DOHH2 (cell line): ENCODE measurements around the gene PPP1R3A.

Experiments used
- EZH2phosphoT487 ChIP-seq: fragments of 200-600 bp; sonication (generic); IDR thresholded peaks from 2 replicates; pipeline ENCODE4 v1.6.1; 2017; ENCODE audit warnings: borderline replicate concordance, mild to moderate bottlenecking, antibody characterized with exemption, low read length, moderate library complexity, mixed read lengths
- TF ChIP-seq, protein P1 (sequence below): fragments of 200-600 bp; sonication (generic); IDR thresholded peaks from one replicate; pipeline ENCODE4 v1.5.1; 2014; ENCODE audit warnings: antibody characterized with exemption, mild to moderate bottlenecking, low read depth, low read length; ENCODE audit not compliant: poor library complexity, severe bottlenecking

DNA sequence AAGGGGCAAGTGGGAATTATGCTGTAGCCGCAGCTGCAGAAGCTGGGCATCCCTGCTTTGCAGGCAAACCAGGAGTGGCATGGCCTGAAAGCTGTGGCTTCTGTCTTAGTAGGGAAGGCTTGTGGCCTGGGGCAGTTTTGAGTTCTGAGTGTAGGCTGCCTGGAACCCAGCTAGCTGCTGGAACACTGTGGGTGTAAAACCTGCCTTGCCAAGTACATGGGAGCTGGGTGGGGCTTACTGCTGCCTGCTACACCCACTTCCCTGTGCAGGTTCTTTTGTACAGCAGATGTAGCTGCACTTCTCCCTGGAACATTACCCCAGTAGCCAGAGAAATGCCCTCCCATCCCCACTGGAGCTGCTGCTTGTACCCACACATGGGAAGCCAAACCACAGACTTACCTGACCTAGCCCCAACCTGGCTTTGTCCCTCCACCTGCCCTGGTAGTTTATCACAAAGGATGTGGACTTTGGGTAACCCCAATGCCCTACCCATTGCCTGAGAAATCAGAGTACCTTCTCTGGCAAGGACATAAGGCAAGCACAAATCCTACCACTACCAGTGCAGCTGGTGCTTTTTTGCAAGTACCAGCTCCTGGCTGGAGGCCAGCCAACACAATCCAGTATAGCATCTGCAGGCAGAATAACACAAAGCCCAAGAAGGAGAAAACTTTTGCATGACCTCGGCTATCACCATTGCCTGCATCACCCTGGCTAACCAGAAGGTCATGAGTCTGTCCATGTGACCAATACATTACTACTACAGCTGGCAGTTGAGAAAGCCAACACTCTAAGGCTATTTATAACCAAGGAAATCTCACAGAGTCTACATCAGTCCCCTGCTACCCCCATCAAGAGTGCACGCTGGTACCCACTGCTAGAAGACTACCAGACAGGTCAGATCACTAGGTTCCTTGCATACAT is 26.5 kb upstream of the PPP1R3A start:
- TF ChIP-seq, protein P1, sequence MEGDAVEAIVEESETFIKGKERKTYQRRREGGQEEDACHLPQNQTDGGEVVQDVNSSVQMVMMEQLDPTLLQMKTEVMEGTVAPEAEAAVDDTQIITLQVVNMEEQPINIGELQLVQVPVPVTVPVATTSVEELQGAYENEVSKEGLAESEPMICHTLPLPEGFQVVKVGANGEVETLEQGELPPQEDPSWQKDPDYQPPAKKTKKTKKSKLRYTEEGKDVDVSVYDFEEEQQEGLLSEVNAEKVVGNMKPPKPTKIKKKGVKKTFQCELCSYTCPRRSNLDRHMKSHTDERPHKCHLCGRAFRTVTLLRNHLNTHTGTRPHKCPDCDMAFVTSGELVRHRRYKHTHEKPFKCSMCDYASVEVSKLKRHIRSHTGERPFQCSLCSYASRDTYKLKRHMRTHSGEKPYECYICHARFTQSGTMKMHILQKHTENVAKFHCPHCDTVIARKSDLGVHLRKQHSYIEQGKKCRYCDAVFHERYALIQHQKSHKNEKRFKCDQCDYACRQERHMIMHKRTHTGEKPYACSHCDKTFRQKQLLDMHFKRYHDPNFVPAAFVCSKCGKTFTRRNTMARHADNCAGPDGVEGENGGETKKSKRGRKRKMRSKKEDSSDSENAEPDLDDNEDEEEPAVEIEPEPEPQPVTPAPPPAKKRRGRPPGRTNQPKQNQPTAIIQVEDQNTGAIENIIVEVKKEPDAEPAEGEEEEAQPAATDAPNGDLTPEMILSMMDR = no peak
- TF ChIP-seq EZH2phosphoT487 = no peak
